Gastrocnemius medialis (tissue), 4 donors: ENCODE data around the gene C2orf92.

Experiments used
- POLR2A ChIP-seq, 2 donors: fragments of 450-650 bp; IDR thresholded peaks; one replicate each; pipeline ENCODE4 v1.6.1; 2017; ENCODE audit warnings: antibody characterized with exemption in 2 of 2, mild to moderate bottlenecking in 2 of 2, moderate library complexity in 2 of 2
- TF ChIP-seq, protein P1 (sequence below), 5 experiments: fragments of 450-650 bp in 3 of 5; fragments of 200-600 bp in 2 of 5; sonication (generic) in 2 of 5; IDR thresholded peaks in 4 of 5; conservative IDR thresholded peaks in 1 of 5; 1 replicate in 4 of 5; 2 replicates in 1 of 5; pipeline ENCODE4 v1.5.1; 2016 to 2019; ENCODE audit warnings: antibody characterized with exemption in 5 of 5, mild to moderate bottlenecking in 3 of 5, moderate library complexity in 3 of 5

DNA sequence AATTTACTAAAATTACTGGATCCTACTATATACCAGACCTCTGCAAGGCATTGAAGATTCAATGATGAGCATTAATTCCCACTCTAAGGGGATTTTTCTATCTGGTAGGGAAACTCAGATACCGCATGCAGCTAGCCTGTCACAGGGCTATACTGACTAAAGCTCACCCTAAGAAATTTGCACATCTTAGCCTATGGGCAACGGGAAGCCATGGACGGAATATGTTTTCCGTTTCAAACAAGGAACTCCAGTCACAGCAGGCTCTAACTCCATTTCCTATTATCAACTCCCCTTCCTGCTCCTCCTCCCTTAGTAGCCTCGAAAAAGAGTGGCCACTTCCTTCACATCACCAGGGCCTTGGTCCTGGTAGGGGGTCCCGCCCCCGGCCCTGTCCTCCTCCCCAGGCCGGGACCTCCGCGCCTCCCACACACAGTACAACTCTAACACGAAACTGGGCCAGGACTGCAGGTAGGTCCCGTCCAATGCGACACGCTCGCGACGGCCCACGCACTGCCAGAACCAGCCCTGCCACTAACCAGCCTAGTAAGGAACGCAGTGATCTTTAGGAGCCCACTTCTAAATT is 24.3 kb upstream of the C2orf92 start:
- TF ChIP-seq, protein P1, sequence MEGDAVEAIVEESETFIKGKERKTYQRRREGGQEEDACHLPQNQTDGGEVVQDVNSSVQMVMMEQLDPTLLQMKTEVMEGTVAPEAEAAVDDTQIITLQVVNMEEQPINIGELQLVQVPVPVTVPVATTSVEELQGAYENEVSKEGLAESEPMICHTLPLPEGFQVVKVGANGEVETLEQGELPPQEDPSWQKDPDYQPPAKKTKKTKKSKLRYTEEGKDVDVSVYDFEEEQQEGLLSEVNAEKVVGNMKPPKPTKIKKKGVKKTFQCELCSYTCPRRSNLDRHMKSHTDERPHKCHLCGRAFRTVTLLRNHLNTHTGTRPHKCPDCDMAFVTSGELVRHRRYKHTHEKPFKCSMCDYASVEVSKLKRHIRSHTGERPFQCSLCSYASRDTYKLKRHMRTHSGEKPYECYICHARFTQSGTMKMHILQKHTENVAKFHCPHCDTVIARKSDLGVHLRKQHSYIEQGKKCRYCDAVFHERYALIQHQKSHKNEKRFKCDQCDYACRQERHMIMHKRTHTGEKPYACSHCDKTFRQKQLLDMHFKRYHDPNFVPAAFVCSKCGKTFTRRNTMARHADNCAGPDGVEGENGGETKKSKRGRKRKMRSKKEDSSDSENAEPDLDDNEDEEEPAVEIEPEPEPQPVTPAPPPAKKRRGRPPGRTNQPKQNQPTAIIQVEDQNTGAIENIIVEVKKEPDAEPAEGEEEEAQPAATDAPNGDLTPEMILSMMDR (IDR thresholded peaks at IDR 0.05 in 4 of 5, conservative IDR thresholded peaks at IDR 0.05 in 1 of 5), result no peak
- no peak for TF ChIP-seq POLR2A (IDR thresholded peaks at IDR 0.05)
